NCI-H1105 (cell line): ENCODE measurements around the gene SV2B.

Experiments used
- DNase-seq: peaks from one replicate; lab custom pipeline; 2025; lab: John Stamatoyannopoulos, UW

The SV2B gene

GRCh38 chr15:91102546-91103330 lies 2.7 kb downstream of the SV2B start:
- no peak for DNase-seq

- DNase-seq: no peak
These were observed 4.1 kb downstream of the SV2B start for GRCh38 chr15:91104111-91104510.

GRCh38 chr15:91108421-91108820 lies 8.4 kb downstream of the SV2B start:
- no peak for DNase-seq

GRCh38 chr15:91109885-91110284 lies 9.8 kb downstream of the SV2B start:
- DNase-seq: no peak

GRCh38 chr15:91110407-91110806 lies 10.3 kb downstream of the SV2B start:
- no peak for DNase-seq

GRCh38 chr15:91113030-91113429 lies 13.0 kb downstream of the SV2B start:
- no peak for DNase-seq

- no peak for DNase-seq
These were observed 14.2 kb downstream of the SV2B start for GRCh38 chr15:91114301-91114700.

GRCh38 chr15:91116113-91117067 lies 16.3 kb downstream of the SV2B start:
- no peak for DNase-seq

GRCh38 chr15:91117375-91117774 lies 17.3 kb downstream of the SV2B start:
- DNase-seq: no peak

GRCh38 chr15:91118817-91119590 lies 18.9 kb downstream of the SV2B start:
- no peak for DNase-seq

- no peak for DNase-seq
These were observed 22.2 kb downstream of the SV2B start for GRCh38 chr15:91122296-91122695.

- no peak for DNase-seq
These were observed 24.1 kb downstream of the SV2B start for GRCh38 chr15:91124132-91124531.

GRCh38 chr15:91125162-91125561 lies 25.1 kb downstream of the SV2B start:
- no peak for DNase-seq

GRCh38 chr15:91126080-91126479 lies 26.0 kb downstream of the SV2B start:
- no peak for DNase-seq

GRCh38 chr15:91127236-91127955 lies 27.3 kb downstream of the SV2B start:
- no peak for DNase-seq

GRCh38 chr15:91128016-91128415 lies 28.0 kb downstream of the SV2B start:
- no peak for DNase-seq

GRCh38 chr15:91129436-91129835 lies 29.4 kb downstream of the SV2B start:
- no peak for DNase-seq

- no peak for DNase-seq
These were observed 32.0 kb downstream of the SV2B start for GRCh38 chr15:91132079-91132478.

- no peak for DNase-seq
These were observed 33.5 kb downstream of the SV2B start for GRCh38 chr15:91133511-91133910.

GRCh38 chr15:91135201-91136130 lies 35.4 kb downstream of the SV2B start:
- no peak for DNase-seq
